Central memory CD8-positive, alpha-beta T cell (primary cell): ENCODE measurements around the gene LDLRAD4.

Experiments
- ATAC-seq: fragments of 150-1000 bp; cut with Tn5 transposase; replicated peaks from 2 replicates; pipeline ENCODE4 v1.10.0; 2022; ENCODE audit warnings: mild to moderate bottlenecking, moderate FRiP score, moderate number of reproducible peaks; ENCODE audit not compliant: poor library complexity, severe bottlenecking; ENCODE audit errors: extremely low read depth
- DNase-seq, 2 donors: peaks; one replicate each; pipeline ENCODE4 v3.0.0; 2021; ENCODE audit warnings: low spot score in 2 of 2
- H3K27ac Mint-ChIP-seq: one replicate; pipeline ENCODE4 v1.8.0; 2022; ENCODE audit warnings: low read depth, mild to moderate bottlenecking, moderate library complexity, mixed read lengths
- H3K27me3 Mint-ChIP-seq: one replicate; pipeline ENCODE4 v1.8.0; 2022; ENCODE audit warnings: mixed read lengths
- H3K36me3 Mint-ChIP-seq: one replicate; pipeline ENCODE4 v1.8.0; 2022; ENCODE audit warnings: mild to moderate bottlenecking, moderate library complexity, mixed read lengths; ENCODE audit not compliant: insufficient read depth
- H3K4me1 Mint-ChIP-seq: one replicate; pipeline ENCODE4 v1.8.0; 2022; ENCODE audit warnings: mixed read lengths
- H3K4me3 Mint-ChIP-seq: one replicate; pipeline ENCODE4 v1.8.0; 2022; ENCODE audit warnings: mild to moderate bottlenecking, moderate library complexity, mixed read lengths
- H3K9me3 Mint-ChIP-seq: one replicate; pipeline ENCODE4 v1.8.0; 2022; ENCODE audit warnings: mixed read lengths

The LDLRAD4 gene

GRCh38 chr18:13366962-13367892 lies 148.7 kb downstream of the LDLRAD4 start:
- DNase-seq (no peak), ATAC-seq (no peak)
- peaks cover 1% of the 10 kb centered on the region for H3K36me3 Mint-ChIP-seq
- no peak overlapping the region for H3K27ac Mint-ChIP-seq
- peaks cover 4% of the 10 kb centered on the region for H3K4me1 Mint-ChIP-seq
- peaks cover 22% of the 10 kb centered on the region for H3K27me3 Mint-ChIP-seq
- no peak overlapping the region for H3K4me3 Mint-ChIP-seq
- no peaks in the 10 kb centered on the region for H3K9me3 Mint-ChIP-seq

GRCh38 chr18:13368080-13368813 lies 149.7 kb downstream of the LDLRAD4 start:
- DNase-seq (no peak), ATAC-seq (no peak)
- Mint-ChIP-seq H3K27ac (no peak overlapping the region), H3K4me3 (no peak overlapping the region), H3K9me3 (no peaks in the 10 kb centered on the region), H3K27me3 (peaks cover 14% of the 10 kb centered on the region), H3K36me3 (peaks cover 1% of the 10 kb centered on the region), H3K4me1 (peaks cover 5% of the 10 kb centered on the region)

GRCh38 chr18:13369353-13369752 lies 150.8 kb downstream of the LDLRAD4 start:
- peaks cover 1% of the 10 kb centered on the region for H3K36me3 Mint-ChIP-seq
- DNase-seq (no peak), ATAC-seq (no peak)
- no peak overlapping the region for H3K27ac Mint-ChIP-seq
- H3K27me3 Mint-ChIP-seq = peaks cover 14% of the 10 kb centered on the region
- H3K4me1 Mint-ChIP-seq = peaks cover 5% of the 10 kb centered on the region
- no peaks in the 10 kb centered on the region for H3K9me3 Mint-ChIP-seq
- no peak overlapping the region for H3K4me3 Mint-ChIP-seq

GRCh38 chr18:13369756-13370510 lies 151.4 kb downstream of the LDLRAD4 start:
- DNase-seq (no peak), ATAC-seq (no peak)
- Mint-ChIP-seq H3K4me3 (no peak overlapping the region), H3K27me3 (peaks cover 14% of the 10 kb centered on the region), H3K9me3 (no peaks in the 10 kb centered on the region), H3K27ac (no peak overlapping the region), H3K36me3 (peaks cover 1% of the 10 kb centered on the region), H3K4me1 (peaks cover 5% of the 10 kb centered on the region)

GRCh38 chr18:13370995-13371625 lies 152.6 kb downstream of the LDLRAD4 start:
- peaks cover 14% of the 10 kb centered on the region for H3K27me3 Mint-ChIP-seq
- H3K4me3 Mint-ChIP-seq = no peak overlapping the region
- H3K4me1 Mint-ChIP-seq = peaks cover 11% of the 10 kb centered on the region
- no peak for DNase-seq
- ATAC-seq = no peak
- H3K9me3 Mint-ChIP-seq = no peaks in the 10 kb centered on the region
- no peak overlapping the region for H3K27ac Mint-ChIP-seq
- H3K36me3 Mint-ChIP-seq = peaks cover 1% of the 10 kb centered on the region

- H3K4me1 Mint-ChIP-seq = peaks cover 11% of the 10 kb centered on the region
- no peak overlapping the region for H3K27ac Mint-ChIP-seq
- ATAC-seq (no peak), DNase-seq (no peak)
- peaks cover 12% of the 10 kb centered on the region for H3K27me3 Mint-ChIP-seq
- peaks cover 1% of the 10 kb centered on the region for H3K36me3 Mint-ChIP-seq
- no peaks in the 10 kb centered on the region for H3K9me3 Mint-ChIP-seq
- no peak overlapping the region for H3K4me3 Mint-ChIP-seq
Observed at GRCh38 chr18:13371689-13372418, 153.3 kb downstream of the LDLRAD4 start.

- Mint-ChIP-seq H3K27ac (no peak overlapping the region), H3K9me3 (no peaks in the 10 kb centered on the region), H3K4me1 (peaks cover 11% of the 10 kb centered on the region), H3K36me3 (peaks cover 1% of the 10 kb centered on the region), H3K4me3 (no peak overlapping the region), H3K27me3 (peaks cover 6% of the 10 kb centered on the region)
- ATAC-seq (no peak), DNase-seq (no peak)
Observed at GRCh38 chr18:13372531-13372951, 154.0 kb downstream of the LDLRAD4 start.

GRCh38 chr18:13374096-13374467 lies 155.5 kb downstream of the LDLRAD4 start:
- DNase-seq = no peak
- H3K4me1 Mint-ChIP-seq = peaks cover 11% of the 10 kb centered on the region
- H3K27ac Mint-ChIP-seq = no peak overlapping the region
- ATAC-seq = no peak
- H3K27me3 Mint-ChIP-seq = no peaks in the 10 kb centered on the region
- H3K36me3 Mint-ChIP-seq = peaks cover 1% of the 10 kb centered on the region
- H3K4me3 Mint-ChIP-seq = no peak overlapping the region
- no peaks in the 10 kb centered on the region for H3K9me3 Mint-ChIP-seq

GRCh38 chr18:13374468-13375301 lies 156.1 kb downstream of the LDLRAD4 start:
- DNase-seq (no peak), ATAC-seq (no peak)
- H3K36me3 Mint-ChIP-seq = peaks cover 1% of the 10 kb centered on the region
- H3K9me3 Mint-ChIP-seq = no peaks in the 10 kb centered on the region
- peaks cover 11% of the 10 kb centered on the region for H3K4me1 Mint-ChIP-seq
- H3K27ac Mint-ChIP-seq = peak overlapping the region; percentile 60
- H3K4me3 Mint-ChIP-seq = peak overlapping the region; percentile 5
- no peaks in the 10 kb centered on the region for H3K27me3 Mint-ChIP-seq

- Mint-ChIP-seq H3K27ac (peak overlapping the region; percentile 60), H3K4me3 (peak overlapping the region; percentile 5), H3K27me3 (no peaks in the 10 kb centered on the region), H3K4me1 (peaks cover 11% of the 10 kb centered on the region), H3K36me3 (peaks cover 1% of the 10 kb centered on the region), H3K9me3 (no peaks in the 10 kb centered on the region)
- ATAC-seq (peak; percentile 72), DNase-seq (no peak)
Observed at GRCh38 chr18:13375302-13376255, 157.0 kb downstream of the LDLRAD4 start.
